ENCODE results near the gene KIR3DL2. TPM values are rescaled to one million over a fixed set of nuclear protein-coding genes. Genes with fewer than 3 reads are reported as not detected.

The KIR3DL2 gene
- not detected in 2 replicates for total RNA-seq

DNA sequence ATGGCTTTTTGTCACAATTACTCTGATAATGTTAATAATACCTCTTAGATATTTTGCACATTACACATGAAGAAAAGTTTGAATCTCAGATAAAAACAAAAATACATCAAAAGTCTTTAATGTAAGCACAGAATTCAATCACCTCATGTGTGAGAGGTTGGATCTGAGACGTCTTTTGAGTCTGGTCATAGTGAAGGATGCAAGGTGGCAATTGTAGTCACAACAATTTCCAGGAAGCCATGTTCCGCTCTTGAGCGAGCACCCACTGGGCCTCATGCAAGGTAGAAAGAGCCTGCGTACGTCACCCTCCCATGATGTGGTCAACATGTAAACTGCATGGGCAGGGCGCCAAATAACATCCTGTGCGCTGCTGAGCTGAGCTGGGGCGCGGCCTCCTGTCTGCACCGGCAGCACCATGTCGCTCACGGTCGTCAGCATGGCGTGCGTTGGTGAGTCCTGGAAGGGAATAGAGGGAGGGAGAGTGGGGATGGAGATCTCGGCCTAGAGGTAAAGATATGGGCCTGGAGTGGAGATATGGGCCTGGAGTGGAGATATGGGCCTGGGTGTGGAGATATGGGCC lies at the start of gene KIR3DL2:
Gene KIR3DL2 (plus strand): TSS at position 383 of the 580 bp plus-strand sequence. CDS start 33 bp downstream, at position 416.

DNA sequence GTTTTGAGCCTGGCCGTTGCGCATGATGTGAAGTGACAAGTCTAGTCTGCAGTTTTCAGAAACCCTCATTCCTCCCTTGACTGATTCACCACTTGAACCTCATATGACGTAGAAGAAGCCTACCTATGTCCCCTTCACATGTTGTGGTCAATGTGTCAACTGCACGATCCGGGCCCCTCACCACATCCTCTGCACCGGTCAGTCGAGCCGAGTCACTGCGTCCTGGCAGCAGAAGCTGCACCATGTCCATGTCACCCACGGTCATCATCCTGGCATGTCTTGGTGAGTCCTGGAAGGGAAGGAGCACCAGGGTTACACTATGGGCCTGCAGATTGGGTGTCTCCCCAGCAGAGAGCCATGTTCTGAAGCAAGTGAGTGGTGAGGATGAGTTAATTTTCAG lies 46.8 kb upstream of the KIR3DL2 start, which contains the start of gene KIR2DL4:
Gene KIR2DL4 (plus strand): TSS at position 201 of the 400 bp plus-strand sequence. CDS start 42 bp downstream, at position 243.

DNA sequence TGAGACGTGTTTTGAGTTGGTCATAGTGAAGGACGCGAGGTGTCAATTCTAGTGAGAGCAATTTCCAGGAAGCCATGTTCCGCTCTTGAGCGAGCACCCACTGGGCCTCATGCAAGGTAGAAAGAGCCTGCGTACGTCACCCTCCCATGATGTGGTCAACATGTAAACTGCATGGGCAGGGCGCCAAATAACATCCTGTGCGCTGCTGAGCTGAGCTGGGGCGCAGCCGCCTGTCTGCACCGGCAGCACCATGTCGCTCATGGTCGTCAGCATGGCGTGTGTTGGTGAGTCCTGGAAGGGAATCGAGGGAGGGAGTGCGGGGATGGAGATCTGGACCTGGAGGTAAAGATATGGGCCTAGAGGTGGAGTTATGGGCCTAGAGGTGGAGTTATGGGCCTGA lies 34.0 kb upstream of the KIR3DL2 start, which contains the start of gene KIR3DL1:
Gene KIR3DL1 (plus strand): TSS at position 218 of the 400 bp plus-strand sequence.

DNA sequence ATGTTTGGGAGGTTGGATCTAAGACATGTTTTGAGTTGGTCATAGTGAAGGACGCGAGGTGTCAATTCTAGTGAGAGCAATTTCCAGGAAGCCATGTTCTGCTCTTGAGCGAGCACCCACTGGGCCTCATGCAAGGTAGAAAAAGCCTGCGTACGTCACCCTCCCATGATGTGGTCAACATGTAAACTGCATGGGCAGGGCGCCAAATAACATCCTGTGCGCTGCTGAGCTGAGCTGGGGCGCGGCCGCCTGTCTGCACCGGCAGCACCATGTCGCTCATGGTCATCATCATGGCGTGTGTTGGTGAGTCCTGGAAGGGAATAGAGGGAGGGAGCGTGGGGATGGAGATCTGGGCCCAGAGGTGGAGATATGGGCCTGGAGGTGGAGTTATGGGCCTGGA lies 17.7 kb upstream of the KIR3DL2 start, which contains the start of gene KIR2DS4:
Gene KIR2DS4 (plus strand): TSS at position 181 of the 400 bp plus-strand sequence.

DNA sequence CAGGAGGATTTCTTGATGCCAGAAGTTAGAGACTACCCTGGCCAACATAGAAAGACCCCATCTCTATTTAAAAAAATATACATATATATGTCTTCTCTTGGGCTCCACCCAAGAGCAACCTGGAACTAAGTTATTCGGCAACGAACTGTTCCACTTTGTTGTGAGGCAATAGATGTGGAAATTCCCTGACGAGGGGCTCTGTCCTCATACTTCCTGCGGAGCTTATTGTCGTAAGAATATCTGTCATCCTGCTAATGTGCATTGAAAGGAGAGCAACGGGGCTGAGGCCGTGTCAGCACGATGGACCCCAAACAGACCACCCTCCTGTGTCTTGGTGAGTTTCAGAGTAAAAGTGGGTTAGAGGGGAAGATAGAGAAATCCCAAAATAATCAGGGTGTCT lies 23.7 kb downstream of the KIR3DL2 start, which contains the start of gene FCAR:
Gene FCAR (plus strand): TSS at position 246 of the 400 bp plus-strand sequence. CDS start 55 bp downstream, at position 301.

DNA sequence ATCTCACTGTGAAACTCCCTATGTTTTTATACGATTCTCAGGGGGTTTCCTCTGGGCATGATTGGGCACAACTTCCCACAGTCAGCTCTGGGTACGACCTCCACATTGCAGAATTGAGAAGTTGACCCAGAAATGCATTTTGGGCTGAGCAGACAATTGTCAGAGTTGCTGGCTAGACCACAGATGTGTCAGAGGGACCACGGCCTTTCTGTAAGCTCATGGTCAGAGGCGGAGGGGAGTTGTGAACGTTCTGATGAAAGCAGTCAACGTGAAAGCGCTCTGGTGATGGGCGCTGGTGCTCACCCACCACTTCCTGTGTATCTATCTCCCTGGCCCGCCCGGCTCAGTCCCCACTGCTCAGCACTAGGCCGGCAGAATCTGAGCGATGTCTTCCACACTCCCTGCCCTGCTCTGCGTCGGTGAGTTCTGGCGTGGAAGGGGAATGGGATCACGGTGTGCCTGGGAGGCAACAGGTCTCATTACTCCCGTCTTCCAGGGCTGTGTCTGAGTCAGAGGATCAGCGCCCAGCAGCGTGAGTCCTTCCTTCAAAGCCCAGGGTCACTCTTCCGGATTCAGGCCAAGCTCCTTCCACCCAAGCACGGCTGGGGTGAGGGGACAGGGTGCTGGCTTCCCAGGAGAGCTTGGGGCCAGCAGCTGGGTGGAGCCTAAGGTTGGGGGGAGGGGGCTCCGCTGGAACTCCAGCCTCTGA lies 55.7 kb downstream of the KIR3DL2 start, which contains the start of gene NCR1:
Gene NCR1 (plus strand): TSS at position 346 of the 709 bp plus-strand sequence. CDS start 40 bp downstream, at position 386.

Small RNA genes within 50 kb of the gene (small RNA-seq; reads per million reads assigned to genes)
- 0.28 reads per million for gene RNU6-222P

Other genes starting within 250 kb of the KIR3DL2 start
- not detected in 2 replicates for gene LILRB1, start 220.0 kb upstream of the KIR3DL2 start, total RNA-seq
- not detected in 2 replicates for gene LILRB4, start 187.5 kb upstream of the KIR3DL2 start, total RNA-seq
- gene KIR3DL3, start 126.0 kb upstream of the KIR3DL2 start, total RNA-seq: not detected in 2 replicates
- gene KIR2DL3, start 111.9 kb upstream of the KIR3DL2 start, total RNA-seq: not detected in 2 replicates
- gene KIR2DL1, start 80.7 kb upstream of the KIR3DL2 start, total RNA-seq: not detected in 2 replicates
- gene KIR2DL4, start 46.8 kb upstream of the KIR3DL2 start, total RNA-seq: not detected in 2 replicates
- gene KIR3DL1, start 34.0 kb upstream of the KIR3DL2 start, total RNA-seq: not detected in 2 replicates
- not detected in 2 replicates for gene KIR2DS4, start 17.8 kb upstream of the KIR3DL2 start, total RNA-seq
- gene FCAR, start 23.8 kb downstream of the KIR3DL2 start, total RNA-seq: not detected in 2 replicates
- not detected in 2 replicates for gene NCR1, start 55.7 kb downstream of the KIR3DL2 start, total RNA-seq
- under 0.01 TPM in 1 of 2 replicates, not detected in the other for gene NLRP7, start 97.1 kb downstream of the KIR3DL2 start, total RNA-seq
- gene NLRP2, start 115.9 kb downstream of the KIR3DL2 start, total RNA-seq: 0.66 and 0.93 TPM in 2 replicates
- not detected in 2 replicates for gene GP6, start 187.8 kb downstream of the KIR3DL2 start, total RNA-seq
- 8.1 and 11.7 TPM in 2 replicates for gene RDH13, start 212.7 kb downstream of the KIR3DL2 start, total RNA-seq
- gene EPS8L1, start 225.4 kb downstream of the KIR3DL2 start, total RNA-seq: 6.3 and 10.5 TPM in 2 replicates

All from thoracic aorta endothelial cell (primary cell).